Tongue (tissue), 2 donors: ENCODE measurements around the gene NRXN3. TPM values are rescaled to one million over a fixed set of nuclear protein-coding genes. Genes with fewer than 3 reads are reported as not detected.

ENCODE experiments used
- DNase-seq: peaks from one replicate; pipeline ENCODE4 v3.0.0-alpha.2; 2015
- total RNA-seq: library from RNA; depleted of rRNA; stranded (reverse); fragments of >200 nt; gene quantifications from one replicate; pipeline ENCODE4 v1.2.3, GENCODE V29; 2014

Gene NRXN3
- total RNA-seq, 1 donor from 2014 or later: 2.9 TPM

GRCh38 chr14:78173346-78174035, 3.3 kb downstream of the NRXN3 start:
- DNase-seq: no peak

DNA sequence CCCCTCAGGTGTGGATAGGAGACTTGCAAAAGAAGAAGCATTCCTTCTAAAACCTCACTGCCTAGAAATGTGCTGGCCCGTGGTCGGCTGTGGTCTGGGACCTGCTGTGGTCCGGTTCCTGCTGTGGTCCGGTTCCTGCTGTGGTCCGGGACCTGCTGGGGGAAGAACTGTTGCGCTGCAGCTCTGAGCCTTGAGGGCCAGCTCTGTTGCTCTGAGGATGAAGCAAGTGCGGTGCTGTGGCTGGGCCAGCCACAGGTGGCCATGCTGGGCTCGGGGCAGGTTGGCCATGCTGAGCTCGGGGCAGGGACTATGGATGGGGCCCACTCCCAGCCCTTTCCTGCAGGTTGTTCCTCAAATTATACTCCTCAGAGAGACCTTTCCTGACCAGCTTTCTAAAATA, 5.2 kb downstream of the NRXN3 start:
- no peak for DNase-seq

GRCh38 chr14:78178071-78178470, 7.9 kb downstream of the NRXN3 start:
- DNase-seq: no peak

DNA sequence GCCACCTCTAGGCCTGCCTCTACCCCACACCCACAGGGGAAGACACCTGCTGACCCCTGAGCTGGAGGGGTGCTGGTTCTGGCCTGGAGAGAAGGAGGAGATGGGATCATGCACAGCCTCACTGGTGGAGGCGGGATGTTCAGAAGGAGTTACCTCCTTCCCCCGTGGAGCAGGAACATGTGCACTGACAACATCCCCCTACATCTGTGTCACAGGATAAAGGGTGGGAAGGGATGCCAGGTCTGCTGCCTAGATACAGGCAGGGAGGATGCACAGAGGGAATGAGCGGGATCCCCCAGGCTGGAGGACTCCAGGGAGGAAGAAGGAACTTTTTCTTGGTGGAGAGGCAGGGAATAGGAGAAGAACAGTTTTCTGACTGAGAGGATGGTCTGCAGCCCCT, 8.8 kb downstream of the NRXN3 start:
- DNase-seq: no peak

DNA sequence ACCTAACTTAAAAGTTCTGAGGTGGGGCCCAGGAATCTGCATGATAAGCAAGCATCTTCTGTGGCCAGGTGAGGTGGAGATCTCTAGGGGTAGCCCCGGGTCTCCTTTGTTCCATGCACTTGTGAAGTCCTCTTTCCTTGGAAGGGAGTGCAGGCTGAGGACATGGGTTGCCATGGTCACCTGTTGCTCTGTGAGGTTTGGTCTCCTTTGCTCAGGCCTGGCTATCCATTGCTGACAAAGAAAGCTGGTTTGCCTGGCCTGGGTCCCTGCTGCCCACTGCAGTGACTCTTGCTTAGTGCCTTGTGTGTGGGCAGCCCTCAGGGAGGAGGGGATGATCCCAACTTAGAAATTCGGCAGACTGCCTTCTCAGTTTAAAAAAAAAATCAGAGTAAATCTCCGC, 11.1 kb downstream of the NRXN3 start:
- DNase-seq: no peak

GRCh38 chr14:78182722-78183121, 12.5 kb downstream of the NRXN3 start:
- no peak for DNase-seq

DNA sequence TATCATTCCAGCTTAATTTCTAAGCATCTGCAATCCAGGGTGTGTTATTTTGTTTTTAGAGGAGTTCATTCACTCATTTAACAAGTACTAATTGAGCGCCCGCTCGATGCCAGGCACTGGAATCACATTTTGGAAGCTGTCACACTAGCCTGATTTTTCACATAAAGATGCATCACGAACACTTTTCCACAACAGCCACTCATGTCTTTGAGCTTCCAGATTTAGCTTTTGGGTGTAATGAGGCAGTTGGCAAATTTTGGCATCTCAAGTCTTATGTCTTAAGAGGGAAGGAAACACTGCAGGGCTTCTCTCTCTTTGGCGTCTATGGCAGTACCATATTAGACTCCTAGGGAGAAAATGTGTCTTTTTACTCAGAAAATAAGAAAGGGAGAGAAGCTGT, 14.0 kb downstream of the NRXN3 start:
- DNase-seq: no peak

GRCh38 chr14:78186277-78186676, 16.1 kb downstream of the NRXN3 start:
- no peak for DNase-seq

DNA sequence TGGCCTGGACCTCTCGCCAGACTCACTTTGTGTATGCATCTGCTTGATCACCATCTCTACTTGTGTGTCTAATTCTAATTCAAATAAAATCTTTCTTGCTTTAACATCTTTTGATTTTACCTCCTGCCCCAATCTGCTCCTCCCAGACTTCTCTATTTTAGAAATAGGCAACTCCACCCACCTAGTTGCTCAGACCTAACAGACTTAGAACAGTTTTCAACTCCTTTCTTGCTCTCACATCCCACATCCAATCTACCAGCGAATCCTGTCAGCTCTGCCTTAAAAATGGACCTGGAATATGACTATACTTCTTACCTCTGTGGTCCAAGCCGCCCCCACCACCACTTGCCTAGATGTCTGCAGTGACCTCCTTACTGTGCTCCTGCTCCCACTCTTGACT, 18.7 kb downstream of the NRXN3 start:
- DNase-seq: no peak

DNA sequence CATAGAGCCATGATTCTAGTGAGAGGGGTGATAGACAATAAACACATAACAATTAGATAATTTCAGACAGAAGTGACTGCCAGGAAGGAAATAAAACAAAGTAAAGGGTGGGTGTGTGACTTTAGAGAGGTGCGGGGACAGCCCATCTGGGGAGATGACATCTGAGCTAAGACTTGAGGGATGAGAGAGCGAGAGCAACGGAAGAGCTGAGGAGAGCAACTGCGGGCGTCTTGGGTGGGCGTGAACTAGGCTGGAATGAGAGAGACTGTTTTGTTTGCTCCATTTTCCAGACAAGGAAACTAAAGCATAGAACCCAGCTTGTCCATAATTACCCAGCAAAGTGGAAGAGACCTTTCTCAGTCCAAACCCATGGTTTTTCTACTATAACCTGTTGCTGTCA, 25.3 kb downstream of the NRXN3 start:
- DNase-seq: no peak

DNA sequence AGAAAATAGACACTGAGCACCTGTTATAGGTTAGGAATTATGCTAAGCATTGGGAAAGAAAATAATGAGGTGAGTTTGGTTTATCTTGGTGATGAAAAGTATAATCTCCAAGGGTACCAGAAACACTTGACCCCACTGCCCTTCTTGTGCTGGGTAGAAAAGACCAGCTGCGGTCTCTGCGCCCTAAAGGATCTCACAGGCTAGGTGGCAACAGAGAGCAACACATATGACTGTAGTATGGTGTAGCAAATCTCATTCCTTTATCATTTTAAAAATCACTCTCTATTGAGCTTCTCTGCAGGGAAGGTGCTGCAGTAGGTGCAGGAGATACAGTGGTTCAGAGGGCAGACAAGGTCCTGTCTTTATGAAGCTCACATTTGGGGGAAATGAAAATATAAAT, 26.1 kb downstream of the NRXN3 start:
- no peak for DNase-seq

- no peak for DNase-seq
Observed at GRCh38 chr14:78197051-78197450, 26.9 kb downstream of the NRXN3 start.

DNA sequence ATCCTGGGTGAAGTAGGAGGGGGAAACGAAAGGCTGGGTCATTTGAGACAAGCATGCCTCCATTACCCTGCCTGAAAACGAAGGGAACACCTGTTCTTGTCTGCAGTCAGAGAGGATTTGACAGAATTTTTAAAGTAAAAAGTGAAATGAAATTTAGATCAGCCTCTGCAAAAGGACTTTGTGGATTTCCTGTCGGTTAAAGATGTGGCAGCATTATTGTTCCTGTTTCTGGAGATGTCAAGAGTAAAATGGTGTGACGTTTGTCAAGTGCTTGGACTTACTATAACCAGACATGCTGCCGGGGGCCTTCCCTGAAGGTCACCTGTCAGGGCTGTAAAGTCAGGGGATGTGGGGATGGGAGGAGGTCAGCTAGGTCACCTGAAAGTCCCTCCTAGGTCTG, 32.0 kb downstream of the NRXN3 start:
- no peak for DNase-seq

- DNase-seq: no peak
Observed at GRCh38 chr14:78202976-78203375, 32.8 kb downstream of the NRXN3 start.

DNA sequence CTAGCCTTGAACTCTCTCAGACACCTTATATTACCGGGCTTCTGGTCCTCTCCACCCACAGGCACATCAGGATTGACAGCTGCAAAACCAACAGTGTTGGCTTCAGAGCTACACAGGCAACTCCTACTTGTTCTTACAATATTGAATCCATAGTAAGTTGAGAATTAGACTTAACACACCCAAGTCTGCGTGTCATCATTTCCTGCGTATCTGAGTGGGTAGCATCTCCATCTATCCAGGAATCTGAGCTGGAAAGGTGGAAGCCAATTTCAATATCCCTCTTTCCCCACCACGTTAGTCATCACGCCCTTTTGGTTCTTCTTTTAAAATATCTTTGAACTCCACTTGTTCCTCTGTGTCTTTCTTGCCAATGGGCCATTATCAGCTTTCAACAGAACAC, 37.2 kb downstream of the NRXN3 start:
- no peak for DNase-seq

DNA sequence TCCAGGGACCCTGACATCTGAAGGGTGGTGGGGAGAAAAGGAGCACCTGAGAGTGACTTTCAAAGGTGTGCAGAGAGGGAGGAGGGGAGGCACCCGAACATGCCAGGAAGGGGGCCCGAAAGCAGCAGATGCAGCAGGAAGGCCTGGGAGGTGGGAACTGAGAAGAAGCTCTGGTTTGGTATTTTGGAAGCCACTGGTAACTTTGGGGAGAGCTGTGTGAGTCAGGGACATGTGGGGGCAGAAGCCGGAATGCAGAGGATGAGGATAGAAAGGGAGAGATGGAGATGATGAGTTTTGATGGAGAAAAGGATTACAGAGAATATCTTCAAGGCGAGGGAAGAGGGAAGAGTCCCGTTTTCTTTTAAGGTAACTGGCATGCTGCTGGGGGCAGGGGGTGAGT, 50.1 kb downstream of the NRXN3 start:
- DNase-seq: no peak

DNA sequence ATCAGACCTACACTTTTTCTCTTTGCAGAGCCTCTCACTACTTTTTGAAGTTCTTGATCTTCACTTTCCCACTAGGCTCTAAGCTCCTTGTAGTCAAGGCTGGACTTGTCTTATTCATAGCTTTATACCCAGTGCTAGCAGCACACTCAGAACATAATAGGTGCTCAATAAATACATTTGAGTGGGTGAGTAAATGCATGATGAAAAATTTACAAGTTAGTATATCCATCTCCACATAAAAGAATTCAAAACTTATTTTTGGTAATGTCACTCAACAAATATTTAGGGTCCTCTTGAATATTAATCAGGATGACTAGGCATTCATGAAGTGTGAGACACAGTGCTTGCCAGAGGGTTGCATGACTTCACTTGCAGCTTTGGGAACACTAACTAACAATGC, 52.6 kb downstream of the NRXN3 start:
- DNase-seq: no peak

DNA sequence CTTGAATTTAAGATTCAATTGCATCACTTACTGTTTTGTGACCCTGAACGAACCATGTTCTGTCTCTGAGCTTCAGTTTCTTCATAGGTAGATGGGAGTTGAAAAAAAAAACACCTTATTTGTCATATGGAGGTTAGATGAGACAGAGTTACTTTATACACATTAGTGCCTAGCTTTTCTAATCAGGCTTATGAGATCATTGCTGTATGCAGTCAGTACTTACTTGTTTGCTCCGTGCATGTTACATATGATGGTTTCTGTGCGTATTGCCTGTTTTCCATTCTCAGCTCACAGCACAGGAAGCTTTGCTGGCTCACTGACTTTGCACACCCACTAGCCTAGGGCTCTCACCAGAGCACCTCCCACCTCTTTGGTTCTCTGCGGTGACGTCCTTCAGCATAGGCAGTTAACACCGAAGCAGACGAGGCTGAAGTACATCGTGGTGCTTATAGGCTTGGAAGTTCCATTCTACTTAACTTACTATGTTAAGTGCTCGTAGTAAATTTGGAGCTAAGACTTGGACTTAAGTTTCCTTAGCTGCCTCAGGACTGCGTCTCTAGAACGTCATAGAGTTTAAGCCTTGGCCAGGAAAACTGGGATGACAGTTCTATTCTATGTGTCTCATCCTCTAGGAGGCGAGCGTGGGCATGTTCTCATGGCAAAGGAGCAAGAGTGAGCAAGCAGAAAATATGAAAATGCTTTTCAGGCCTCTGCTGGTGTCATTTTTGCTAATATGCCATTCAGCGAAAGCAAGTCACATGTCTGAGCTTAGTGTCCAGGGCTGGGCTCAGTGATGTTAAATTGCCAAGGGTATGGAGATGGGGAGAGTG, 57.3 kb downstream of the NRXN3 start:
- DNase-seq: no peak

DNA sequence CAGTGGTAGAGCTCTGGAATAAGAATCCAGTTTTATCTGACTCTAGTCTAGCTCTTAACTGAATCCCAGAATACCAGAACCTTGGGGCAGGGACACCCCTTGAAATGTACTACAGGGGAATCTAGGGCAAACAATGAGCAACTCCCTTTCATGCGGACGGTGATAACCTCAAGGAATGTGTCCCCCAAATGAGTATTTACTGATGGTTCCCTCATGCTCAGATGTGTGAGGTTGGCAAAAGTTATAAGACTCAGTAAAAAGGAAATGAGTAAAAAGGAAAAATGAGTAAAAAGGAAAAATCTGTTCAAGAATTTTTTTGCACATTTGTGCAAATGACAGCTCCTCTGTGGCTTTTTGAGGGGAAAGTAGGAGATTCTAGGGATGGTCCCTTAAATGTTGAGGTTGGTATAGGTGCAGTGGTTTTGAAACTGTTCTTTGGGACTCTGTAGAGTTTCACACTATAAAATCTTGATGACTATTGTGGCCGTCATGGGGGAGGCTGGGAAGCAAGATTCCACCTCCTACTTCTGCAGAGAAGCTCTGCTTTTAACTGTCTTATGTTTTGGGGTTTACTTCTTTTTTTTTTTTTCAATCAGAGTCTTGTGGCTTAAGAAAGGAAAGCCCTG, 58.6 kb downstream of the NRXN3 start:
- no peak for DNase-seq

DNA sequence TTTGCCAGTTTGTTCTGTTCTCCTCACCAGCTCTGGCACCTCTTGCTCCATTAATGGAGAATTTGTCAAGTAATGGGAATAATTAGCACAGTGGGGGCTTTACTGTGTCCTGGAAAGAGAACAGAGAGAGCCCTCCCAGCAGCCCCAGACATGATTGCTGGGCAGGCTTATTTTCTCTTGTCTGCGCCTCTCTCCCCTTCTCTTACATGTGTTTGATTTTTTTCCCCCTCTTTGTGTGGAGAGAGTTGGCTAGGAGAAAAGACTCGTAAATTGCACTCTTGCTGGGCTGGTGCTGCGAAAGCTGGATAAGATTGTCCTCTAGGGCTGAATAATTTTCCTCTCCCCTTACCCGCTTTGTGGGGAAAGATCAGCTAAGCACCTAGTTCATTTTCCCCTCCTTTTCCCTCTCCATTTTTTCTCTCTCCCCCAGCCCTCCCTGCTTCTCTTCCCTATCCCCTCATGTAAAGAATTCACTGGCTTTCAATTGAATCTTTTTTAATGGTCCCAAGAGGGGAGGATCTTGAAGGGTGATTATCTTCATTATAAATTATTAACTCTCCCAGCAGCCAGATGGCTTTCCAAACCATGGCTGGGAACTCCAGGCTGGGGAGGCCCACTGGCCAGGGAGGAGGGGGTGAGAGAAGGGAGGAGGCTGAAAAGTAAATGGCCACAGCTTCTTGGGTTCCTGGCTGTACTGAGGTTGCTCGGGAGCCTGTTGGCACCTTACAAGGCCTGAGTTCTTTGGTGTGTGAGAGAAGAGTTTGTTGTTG, 62.2 kb downstream of the NRXN3 start:
- DNase-seq: no peak

- DNase-seq: no peak
Observed at GRCh38 chr14:78238141-78238540, 68.0 kb downstream of the NRXN3 start.

DNA sequence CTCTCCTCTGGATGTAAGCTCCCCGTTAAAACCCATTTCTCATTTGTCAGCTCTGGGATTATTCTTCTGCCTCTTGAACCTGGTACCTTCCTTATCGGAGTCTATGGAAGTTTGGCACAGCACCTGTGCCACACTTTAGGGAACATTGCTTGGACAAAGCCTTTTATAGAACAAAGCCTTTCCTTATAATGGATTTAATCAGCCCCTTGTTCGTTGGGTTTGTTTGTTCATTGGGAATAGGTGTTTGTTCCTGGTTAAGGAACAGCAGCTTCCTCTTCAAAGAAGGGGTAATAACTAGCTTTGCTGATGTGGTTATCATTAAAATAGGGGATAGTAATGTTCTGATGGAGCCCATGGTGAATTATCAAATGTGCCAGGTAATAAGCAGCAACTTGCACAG, 70.4 kb downstream of the NRXN3 start:
- no peak for DNase-seq

DNA sequence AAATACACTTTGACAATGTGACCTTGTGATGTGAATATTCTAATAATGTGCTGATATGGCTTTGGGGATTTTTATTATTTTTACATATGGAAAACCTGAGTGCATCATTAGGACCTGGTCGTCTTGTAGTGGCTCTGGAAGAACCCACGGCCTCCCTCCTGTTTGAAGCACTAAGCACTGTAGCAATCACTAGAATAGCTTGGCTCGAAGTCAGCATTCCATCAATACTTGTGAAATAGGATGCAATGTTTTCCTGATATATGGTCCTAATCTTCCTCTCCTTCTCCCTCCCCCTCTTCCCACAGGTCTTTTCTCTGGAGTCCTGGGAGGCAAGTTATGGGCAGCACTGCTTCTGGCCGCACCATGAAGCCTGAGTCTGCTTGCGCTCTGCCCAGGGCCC, 71.9 kb downstream of the NRXN3 start:
- DNase-seq: no peak
